GM18526 (cell line): ENCODE results near the gene TCF7L2.

ENCODE experiments used
- POLR2A ChIP-seq: IDR thresholded peaks from 3 replicates; pipeline ENCODE4 v1.6.1; 2011; ENCODE audit not compliant: insufficient read length; ENCODE audit errors: extremely low read depth

TCF7L2 gene

DNA sequence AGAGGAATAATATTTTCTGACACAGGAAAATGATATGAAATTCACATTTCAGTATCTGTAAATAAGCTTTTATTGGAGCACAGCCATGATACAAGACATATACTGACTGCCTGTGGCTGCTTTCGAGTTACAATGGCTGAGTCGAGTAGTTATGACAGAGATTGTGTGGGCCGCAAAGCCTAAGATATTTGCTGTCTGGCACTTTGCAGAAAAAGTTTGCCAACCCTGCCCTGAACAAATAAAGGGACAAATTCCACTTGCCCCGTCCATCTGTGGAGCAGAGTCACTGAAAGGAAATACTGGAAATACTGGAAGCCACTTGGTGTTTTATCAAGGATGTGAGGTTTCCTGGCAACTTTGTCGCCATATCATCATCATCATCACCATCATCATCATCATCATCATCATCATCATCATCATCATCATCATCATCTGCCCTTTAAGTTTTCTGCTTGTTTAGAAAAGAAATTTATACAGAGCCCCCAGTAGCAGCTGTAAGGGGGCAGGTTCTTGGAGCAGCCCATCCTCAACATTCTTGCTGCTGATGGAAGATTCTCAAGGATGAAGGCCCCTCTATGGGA is 85.8 kb downstream of the TCF7L2 start:
- TF ChIP-seq POLR2A = no peak

DNA sequence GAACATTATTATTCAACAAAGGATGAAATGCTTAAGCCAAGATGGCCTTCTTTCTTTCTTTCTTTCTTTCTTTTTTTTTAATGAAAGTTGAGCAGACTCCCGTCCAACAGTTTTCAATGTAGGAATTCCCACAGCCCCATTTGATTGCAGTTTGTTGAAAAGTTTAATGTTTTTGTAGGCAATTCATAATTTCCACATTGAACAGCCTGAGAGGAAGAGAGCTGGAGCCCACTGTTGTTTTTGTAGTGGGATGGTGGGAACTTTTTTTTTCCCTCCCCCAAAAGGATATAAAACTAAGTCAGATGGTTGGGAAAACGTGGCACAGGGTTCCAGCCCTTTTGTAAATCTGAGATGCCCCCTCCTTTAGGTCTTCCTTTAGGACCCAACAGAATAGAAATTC is 86.6 kb downstream of the TCF7L2 start:
- no peak for TF ChIP-seq POLR2A

DNA sequence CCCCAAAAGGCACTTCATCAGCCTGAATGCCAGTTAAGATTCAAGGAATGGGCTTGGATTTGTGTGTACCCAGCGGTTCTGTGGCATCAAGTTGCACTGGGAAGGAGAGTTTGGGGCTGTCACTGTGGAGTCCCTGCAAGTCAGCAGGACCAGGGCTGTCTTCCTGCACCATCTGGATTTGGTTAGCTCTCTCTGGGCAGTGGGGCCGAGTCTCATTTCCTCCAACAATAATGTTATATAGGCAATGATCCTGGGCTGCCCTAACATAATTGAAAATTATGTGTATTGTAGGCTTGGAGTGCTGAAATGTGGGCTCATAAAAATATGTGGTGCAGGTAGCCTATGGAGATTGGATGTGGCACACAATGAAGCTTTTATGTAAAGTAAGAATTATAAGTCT is 87.2 kb downstream of the TCF7L2 start:
- TF ChIP-seq POLR2A = no peak

DNA sequence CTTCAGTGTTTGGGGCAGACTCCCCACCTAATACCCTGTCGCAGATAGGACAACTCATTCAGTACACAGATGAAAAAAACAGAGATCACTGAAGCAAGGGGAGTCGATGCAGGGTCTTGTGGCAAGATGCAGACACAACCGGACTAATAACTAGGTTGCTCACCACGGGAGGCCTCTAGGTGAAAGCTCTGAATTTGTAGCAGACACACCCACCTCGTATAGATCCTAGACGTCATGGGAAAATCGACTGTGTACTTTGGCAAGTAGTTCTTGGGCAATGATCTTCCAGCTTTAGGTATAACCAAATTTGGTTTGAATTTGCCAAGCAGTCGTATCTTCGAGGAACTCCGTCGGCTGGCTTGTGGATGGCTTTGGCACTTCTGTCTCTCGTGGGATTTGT is 88.1 kb downstream of the TCF7L2 start:
- TF ChIP-seq POLR2A = no peak

DNA sequence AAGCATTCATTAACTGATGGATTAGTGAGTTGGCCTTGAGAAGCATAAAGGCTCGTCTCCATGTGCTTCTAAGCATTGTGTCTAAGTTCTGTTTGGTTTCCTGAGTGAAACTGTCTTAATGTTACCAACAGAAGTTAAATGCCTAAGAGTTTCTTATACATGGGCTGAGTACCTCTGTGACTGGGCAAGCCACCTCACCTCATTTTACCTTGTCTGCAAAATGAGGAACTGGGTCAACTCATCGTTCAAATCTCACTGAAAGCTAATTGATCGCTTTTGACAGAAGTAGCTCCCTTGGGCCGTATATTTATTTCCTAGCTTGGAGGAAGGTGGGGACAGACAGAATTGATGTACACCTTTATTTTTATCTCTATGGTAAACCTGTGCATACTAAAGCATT is 88.9 kb downstream of the TCF7L2 start:
- no peak for TF ChIP-seq POLR2A

DNA sequence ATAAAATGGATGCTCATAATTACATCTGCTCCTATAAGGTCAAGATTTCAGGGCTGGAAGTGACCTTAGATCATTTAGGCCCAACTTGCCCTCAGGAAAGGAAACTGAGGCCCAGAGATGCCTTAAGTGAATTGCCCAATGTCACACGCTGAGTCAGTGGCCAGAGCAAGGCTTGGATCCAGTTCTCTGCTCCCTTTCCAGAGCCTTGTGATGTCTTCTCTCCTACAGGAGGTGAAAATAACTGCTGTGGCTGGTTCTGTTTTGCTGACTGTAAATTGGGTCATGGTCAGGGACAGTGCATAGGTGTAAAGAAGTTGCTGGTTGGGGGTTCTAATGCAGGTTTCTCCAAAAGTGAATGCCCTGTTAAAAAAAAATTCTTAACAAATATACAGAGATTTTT is 91.3 kb downstream of the TCF7L2 start:
- TF ChIP-seq POLR2A = no peak

DNA sequence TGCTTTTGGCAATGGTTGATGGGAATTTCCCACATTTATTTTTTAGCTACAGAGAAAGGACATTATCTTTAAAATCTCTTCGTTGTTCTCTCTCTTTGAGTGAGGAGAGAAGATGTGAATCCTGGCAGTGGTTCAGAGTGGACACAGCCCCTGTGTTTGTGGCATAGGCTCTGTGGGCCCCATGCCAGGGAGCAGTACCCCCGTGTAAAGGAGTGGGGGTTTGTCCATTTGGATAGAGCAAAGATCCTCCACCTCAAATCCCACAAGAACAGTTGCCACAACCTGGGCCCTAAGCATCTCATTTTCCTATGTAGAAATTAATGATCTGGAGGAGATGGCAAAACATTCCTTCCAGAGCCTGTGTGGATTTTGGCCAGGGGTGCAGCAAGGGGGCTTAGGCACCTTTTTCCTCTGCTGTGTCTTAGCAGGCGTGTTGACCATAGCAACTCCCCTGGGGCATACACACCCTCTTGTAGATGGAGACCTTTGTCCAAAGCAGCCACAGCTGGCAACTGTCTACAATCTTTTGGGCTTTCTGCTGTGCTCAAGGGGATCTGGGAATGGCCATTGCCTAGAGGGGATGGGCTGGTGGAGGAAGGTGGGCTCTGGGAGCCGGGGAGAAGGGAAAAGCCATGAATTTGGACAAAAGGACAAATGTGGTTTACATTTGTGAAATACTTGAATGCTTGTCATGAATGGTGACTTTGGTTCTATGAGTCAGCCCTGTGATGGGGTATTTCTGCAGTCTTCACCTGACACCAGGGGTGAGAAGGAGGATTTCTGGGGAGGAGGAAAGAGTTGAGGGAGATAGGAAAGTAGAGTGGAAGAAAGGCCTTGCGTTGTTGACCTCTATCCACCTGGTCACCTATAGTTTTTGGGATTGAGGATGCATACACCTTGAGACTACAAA is 92.0 kb downstream of the TCF7L2 start:
- TF ChIP-seq POLR2A = no peak

DNA sequence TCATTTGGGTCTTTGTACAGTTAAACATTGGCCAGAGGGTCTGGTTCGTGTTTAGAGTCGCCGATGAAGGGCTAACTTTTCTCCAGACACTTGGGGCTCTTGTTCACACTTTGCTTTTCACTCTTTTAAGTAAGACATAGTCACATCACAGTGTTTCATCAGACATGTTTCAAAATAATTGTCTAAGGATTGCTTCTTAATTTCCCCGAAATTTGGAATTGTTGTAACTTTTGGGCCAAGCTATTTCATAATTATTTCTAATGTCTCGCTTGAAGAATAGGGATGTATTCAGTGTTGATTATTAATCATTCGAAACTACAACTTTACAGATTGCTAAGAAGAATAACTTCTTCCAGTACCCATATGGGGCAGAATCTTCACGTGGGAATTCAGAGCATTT is 92.8 kb downstream of the TCF7L2 start:
- TF ChIP-seq POLR2A = no peak

DNA sequence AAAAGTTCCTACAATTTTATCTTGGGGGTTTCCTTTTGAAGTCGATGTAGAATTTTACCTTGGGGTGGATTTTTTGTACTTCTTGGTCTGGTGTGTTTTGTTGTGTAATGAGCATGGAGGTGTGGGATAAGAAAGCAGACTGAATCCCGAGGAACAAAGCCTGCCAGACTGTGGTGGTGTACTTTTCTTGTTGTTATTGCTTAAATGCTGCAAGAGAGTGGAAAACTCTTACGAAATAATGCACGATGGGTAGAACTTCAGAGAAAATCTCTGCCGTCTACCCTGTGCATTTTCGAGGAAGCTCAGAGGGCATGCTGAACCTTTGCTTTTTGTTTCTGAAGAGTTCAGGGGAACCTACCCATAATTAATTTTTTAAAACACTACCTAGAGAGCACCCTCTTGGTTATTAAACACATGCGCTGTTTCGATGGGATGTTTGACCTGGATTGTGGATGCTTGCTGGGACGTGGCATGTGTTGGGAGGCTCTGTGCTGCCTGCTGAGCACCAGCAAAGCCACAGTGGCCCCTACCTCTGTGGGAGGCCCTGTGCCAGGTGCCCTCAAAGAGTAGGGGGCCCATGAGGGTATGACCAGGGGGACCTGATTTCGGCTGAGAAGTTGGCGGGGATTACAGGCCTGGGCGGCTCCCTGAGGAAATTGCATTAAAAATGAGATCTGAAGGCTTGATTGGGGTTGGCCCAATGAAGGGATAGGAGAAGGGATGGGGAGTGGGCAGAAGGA is 94.1 kb downstream of the TCF7L2 start:
- no peak for TF ChIP-seq POLR2A

DNA sequence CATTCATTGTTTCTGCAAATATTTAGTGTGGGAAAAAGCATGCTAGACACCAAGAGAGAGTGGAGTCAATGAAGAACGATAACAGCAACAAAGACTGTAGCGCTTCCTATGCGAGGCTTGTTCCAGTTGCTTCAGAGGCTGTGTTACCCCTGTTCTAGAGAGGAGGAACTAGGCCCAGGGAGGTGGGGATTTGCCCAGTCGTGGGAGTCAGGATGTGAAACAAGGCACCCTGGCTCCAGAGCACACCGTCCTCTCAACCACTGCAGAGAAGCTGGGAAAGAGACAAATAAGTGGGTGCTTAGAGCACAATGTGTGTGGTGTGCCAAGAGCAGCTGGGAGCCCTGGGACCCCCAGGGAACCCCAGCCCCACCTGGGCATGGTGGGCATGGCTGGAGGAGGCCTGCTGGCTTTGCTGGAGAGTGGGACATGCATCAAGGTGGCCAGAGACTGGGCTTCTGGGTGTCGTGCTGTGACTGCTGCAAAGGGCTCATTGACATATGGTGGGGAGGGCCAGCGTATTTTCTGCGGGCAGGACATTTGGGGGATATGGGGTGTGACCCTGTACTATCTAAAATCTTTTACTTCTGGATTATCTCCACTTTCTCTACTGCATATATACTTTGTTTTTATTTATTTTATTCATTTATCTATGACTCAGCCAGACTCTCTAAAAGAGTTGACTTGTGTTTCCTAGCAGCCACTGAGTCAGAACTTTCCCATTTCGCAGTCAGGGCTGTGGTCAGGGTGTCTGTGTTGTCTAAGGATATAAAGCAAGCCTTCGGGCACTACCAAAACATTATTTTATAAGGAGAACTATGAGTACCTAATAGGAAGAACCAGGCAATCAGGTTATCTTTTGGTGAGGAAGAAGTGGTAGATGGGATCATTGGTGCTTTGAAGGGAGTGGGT is 95.4 kb downstream of the TCF7L2 start:
- no peak for TF ChIP-seq POLR2A

DNA sequence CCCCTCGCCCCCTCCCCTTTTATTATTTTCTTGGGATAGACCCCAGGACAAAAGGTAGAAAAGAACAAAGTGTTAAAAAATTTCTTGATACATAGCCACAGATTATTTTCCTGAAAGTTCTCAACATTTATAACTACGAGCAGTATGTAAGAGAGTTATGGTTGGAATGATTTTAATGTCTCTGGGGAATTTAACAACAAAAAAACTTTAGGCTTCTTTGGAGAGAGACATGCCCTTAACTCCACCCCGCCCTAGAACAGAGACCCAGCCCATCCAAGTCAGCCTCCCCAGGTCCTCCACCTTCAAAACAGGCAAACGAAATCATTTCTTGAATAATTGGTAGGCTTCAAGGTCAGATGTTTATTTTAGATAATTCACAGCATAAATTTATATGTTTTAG is 97.1 kb downstream of the TCF7L2 start:
- TF ChIP-seq POLR2A = no peak

DNA sequence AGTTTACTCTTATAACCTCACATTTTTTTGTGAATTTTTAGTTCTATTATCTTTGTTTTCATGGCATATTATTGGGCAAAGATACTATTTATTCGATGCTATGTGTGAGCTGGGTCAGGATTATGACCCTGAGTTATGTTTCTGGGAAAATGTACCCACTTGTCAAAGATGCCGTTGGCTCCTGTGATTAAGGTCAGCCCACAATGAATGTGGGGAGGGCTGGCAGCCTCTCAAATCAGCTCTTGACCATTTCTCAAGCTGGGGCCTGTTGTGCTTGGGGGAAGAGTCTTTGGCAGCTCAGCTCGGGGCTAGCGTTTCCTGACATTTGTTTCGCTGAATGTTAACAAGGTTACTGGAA is 97.5 kb downstream of the TCF7L2 start:
- TF ChIP-seq POLR2A = no peak

DNA sequence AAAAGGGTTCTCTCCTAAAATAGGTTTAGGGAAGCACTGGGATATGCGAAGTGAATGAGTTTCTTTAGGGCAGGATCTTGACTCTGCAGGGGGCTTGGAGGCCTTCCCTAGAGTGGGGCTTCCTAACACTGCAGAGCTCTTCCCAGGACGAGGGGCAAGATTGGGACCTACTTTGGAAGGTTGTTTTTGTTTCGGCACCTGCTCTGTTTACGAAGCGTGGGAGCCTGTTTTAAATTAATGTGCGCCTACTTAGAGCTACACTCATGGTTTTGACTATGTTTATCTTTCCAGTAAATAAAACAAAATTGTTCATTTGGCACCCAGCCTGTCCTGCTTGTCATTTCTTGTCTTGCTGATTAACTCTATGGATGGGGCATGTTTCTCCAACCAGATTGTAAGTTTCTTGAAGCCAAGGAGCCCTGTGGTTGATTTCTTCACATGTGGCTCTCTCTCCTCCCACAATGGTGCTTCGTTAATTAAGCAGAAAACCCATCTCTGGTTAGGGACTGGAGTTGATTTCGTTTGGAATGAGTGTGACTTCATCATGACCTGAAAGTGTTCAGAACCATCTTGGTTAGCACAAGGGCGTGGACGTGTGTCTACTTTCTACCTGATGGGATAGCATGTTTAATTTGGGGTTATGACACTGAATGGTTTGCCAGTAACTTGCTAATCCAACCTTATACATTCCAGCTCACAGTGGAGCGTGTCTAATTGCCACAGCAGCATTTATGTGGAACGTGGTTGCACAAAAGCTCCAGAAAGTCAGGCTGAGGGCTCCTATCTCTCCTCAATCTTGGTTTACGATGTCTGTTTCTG is 98.1 kb downstream of the TCF7L2 start:
- TF ChIP-seq POLR2A = no peak

DNA sequence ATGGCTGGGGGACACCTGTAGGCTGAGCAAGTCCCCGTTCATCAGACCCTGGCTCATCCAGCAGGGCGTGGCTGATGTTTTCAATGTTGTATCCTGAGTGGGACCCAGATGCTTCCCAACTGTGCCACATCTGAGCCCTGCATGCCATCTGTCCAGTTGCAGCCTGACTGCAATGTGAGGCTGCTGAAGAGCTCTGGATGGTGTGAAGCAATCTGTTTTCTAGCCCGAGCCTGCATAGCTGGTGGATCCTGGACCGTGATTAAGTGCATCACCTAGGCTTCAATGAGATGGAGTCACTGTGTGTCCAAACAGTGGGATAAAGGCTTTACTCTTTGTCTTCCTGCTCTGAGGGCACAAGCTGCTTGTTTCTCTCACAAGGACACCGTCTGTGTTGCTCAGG is 99.8 kb downstream of the TCF7L2 start:
- no peak for TF ChIP-seq POLR2A
